Kidney capillary endothelial cell (primary cell): Measurements from ENCODE around the gene FETUB.

Experiments used
- DNase-seq: peaks from one replicate; pipeline ENCODE4 v3.0.0-alpha.2; 2018; ENCODE audit warnings: low spot score

Gene FETUB

DNA sequence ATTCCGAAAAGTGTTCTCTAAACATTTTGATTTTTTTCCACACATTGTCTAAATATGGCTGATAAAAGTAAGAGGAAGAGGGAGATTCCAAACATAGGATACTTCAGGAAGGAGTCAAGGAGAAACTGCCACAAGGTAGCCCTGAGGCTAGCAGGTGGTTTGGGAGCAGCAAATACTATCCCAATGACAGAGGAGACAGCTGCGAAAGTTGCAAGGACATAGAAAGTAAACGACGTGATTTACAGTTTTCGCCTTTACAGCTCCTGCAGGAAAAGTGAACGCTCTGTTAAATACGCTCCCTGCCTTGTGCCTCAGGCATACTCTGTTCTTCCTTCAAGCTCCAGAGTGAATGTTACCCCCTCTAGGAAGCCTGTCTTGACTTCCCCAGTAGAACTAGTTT, 3.7 kb upstream of the FETUB start:
- no peak for DNase-seq

DNA sequence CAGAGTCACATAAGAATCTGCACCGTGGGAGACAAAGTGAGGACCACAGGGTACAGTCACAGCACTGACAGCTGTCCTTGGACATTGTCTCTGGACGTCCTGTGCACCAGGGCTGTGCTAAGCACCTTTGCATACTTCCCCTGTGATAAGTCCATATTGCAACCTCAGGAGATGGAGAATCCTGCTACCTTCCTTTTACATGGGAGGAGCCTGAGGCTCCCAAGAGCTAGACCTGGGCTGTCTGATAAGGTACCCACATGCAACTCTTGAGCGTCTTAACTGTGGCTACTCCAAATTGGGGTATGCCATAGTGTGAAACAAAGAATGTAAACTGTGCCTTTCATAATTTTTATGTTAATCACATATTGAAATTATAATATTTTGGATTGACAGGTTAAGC, 2.5 kb upstream of the FETUB start:
- no peak for DNase-seq

DNA sequence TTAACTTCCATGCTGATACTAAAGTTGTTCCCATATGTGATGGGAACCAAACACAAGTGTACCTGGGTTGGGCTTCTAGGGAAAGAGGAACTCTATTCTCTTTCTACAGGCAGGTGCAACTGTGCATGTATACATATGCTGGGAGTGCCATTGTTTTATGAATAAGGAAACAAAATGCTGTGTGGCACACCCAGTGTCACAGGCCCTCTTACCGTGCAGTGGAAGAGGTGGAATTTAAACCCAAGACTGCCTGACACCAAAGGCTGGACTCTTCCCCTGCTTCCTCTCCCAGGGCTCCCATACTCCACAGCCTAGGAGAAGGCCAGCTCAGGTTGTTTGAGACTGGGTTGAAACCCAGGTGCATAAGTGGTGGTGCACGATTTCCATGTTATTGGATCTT, 1.9 kb upstream of the FETUB start:
- DNase-seq = no peak

DNA sequence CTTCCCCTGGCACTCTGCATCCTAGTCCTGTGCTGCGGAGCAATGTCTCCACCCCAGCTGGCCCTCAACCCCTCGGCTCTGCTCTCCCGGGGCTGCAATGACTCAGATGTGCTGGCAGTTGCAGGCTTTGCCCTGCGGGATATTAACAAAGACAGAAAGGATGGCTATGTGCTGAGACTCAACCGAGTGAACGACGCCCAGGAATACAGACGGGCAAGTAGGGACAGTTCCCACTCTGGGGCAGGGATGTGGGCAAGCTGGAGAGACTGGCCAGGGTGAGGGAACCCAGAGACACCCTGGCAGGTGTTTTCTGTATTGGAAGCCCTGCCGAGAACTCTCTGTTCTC, 247 bp downstream of the FETUB start:
- no peak for DNase-seq

DNA sequence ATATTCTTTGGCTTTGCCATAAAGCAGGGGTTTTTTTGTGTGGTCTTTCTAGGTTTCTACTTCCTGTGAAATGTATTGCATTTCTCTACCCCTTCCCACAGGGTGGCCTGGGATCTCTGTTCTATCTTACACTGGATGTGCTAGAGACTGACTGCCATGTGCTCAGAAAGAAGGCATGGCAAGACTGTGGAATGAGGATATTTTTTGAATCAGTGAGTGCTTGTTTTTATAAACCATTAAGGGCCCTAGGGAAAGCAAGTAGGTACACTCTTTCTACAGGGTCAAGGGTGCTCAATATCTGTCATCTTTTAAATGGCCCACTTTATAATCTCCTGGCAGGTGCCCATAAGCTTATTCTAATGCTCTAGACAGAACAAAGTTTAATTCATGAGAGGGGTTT, 730 bp downstream of the FETUB start:
- no peak for DNase-seq

DNA sequence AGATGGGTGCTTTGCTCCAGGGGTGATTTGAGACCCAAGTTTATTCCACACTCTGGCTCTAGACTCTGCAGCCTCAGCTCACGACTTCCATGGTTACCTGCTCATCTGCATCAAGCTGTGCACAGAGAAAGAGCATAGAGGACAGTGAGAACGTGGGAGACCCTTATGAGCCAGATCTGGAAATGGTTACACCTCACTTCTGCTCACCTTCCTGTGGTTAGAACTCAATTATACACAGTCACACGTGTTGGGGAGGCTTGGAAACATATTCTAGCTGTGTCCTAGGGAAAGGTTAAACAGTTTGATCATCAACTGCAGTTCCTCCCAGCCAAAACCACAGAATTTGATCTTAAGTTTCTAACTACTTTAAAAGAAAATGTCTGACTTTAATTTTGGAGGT, 1.8 kb downstream of the FETUB start:
- no peak for DNase-seq

DNA sequence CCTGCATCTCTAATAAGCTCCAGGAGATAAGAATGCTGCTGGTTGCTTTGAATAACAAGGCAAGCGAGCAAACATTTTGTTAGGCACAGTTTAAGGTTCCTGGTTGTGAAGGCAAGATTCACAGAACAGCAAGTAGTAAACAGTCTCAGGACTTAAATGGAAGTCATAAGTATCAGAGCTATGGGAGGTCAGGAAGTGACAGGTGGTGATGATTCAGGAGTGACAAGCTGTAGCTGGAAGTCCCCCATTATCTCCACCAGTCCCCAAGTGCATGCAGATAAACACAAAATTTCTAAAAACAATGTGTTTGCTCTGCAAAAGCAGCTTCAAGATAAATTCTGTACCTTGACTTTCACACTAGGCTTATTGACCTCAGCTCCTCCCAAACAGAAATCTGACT, 3.3 kb downstream of the FETUB start:
- DNase-seq = no peak

DNA sequence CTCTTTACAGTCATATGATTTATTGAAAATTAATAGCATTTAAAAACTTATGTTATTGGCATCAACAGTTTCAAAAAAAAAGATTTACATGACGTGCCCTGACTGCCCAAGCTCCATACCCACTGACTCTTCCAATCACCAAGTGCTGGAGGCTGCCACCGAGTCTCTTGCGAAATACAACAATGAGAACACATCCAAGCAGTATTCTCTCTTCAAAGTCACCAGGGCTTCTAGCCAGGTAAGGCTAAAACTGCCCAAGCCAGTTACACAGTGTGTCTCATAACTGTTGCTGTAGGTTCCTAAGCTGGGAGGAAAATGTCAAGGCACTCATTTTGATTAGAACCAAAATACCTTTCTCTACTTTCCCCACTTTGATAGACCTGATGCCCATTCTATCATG, 4.5 kb downstream of the FETUB start:
- DNase-seq = no peak

DNA sequence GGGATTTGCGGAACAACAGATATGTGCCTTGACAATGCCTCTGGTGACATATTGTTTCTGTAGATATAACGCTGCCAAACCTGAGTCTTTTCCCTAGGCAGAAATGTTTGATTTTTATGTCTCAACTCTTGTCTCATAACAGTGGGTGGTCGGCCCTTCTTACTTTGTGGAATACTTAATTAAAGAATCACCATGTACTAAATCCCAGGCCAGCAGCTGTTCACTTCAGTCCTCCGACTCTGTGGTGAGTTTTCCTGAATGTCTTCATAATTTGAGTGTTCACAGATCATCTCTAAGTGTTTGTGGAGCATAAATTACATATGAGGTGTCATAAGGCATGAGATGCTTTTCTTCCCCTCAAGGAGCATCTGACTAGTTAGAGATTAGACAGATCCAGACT, 5.9 kb downstream of the FETUB start:
- DNase-seq = no peak

DNA sequence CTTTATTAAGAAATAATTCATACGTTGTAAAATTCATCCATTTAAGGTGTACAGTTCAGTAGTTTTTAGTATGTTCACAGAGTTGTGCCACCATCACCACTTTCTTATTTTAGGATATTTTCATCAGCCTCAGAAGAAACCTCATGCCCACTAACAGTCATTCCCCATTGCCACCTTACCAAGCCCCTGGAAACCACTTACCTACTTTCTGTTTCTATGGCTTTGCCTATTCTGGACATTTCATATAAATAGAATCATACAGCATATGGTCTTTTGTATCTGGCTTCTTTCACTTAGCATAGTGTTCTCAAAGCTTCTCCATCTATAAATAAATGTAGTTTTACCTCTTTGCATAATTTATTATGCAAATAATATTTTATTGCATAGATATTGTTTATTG, 6.6 kb downstream of the FETUB start:
- no peak for DNase-seq

DNA sequence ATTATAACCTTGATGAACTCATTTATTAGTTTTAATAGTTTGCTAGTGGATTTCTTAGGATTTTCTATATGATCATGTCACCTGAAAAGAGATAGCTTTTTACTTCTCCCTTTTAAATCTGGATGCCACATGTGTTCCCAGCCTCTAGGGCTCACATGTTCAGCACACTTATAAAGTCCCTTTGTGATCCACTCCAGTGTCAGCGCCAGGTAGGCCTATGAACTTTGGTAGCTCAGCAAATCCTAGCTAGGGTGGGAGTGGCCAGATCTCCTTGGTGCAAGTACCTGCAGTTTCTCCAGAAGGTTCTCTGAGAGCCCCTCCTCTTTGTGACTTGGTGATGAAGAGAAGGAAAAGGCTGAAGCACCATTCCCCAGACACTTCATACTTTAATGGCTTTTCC, 8.7 kb downstream of the FETUB start:
- DNase-seq = no peak

DNA sequence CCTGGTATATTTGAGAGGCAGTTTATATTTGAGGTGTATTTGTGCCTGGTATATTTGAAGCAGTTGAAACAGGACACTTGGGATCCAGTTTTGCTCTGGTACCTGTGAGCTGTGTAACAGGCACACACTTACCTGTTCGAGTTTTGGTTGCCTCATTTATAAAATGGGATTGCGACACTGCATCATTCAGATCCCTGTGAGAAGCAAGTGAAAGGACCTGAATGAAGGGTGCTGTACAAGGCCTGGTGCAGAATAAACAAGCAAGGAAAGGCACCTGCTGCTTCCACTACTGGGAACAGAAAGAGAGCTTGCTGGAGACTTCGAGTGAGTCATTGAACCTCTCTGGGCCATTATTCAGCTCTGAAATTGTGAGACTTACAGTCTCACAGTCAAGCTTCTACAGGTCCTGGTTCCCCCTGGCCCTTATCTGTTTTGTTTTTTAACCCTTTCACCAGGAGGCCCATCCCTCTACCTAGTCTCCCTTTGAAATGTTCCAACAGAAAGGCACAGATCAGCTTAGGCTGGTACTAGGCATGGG, 11.5 kb downstream of the FETUB start:
- no peak for DNase-seq

DNA sequence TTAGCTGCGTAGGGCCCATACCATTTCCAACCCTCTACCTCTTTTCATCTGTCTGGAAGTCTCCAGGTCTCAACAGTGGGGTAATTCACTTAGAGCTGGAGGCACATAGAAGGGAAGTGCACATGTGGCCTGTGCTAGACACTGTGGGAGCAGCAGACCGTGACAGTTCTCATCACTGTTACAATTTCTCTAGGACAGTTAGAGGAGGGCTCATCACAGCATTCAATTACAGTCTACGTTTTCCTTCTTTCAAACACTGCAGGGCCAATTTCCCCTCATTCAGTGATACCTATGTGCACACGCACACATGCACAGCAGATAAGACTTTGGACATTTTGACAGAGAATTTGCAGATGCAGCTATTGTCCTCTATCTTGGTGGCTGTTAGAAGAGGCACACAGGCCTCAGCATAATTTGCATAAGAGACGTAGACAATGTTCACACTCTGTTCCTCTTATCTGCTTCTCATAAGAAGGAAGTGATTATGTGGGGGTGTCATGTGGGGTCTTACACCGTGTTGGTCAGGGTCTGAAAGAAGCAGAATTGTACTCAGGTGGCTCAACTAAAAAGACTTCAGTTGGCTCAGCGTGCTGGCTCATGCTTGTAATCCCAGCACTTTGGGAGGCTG, 13.0 kb downstream of the FETUB start:
- DNase-seq = no peak

DNA sequence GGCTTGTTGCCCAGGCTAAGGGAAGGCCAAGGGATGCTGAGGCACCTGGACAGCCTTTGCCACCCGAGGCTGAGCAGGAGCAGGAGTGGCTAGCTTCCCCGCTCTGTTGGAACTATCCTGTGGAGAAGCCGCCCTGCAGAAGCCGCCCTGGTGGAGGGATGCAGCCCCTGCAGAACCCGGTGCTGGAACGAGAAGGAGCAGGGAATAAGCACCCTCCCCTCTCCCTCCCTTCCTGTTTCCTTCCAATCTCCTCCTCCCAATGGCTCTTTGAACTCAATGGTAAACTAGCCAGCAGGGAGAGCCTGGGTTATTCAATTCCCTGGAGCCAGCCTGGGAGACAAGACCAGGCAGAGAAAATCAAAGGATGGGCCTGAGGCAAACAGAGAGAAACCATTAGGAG, 13.8 kb downstream of the FETUB start:
- DNase-seq = no peak

DNA sequence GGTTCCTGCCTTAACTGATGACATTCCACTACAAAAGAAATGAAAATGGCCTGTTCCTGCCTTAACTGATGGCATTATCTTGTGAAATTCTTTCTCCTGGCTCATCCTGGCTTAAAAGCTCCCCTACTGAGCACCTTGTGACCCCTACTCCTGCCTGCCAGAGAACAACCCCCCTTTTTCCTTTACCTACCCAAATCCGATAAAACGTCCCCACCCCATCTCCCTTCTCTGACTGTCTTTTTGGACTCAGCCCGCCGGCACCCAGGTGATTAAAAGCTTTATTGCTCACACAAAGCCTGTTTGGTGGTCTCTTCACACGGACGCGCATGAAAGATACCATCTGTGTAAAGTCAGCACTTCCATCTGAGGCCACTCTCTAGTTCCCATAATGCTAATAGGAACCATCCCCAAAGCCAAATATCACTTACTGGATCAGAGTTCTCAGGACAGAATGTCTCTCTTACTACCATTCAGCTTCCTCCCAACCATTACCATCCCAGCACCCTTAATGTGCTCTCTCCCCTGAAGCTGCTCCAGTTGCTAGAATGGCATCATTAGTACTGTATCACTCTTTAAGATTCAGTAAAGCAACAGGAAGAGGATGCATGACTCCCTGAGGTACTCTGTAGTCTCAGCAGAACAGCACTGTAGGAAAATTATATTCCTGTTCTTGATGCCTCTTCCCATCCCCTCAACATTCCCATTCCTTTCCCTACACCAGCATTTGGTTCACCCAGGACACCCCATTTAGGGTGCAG, 23.3 kb downstream of the FETUB start:
- DNase-seq = no peak

DNA sequence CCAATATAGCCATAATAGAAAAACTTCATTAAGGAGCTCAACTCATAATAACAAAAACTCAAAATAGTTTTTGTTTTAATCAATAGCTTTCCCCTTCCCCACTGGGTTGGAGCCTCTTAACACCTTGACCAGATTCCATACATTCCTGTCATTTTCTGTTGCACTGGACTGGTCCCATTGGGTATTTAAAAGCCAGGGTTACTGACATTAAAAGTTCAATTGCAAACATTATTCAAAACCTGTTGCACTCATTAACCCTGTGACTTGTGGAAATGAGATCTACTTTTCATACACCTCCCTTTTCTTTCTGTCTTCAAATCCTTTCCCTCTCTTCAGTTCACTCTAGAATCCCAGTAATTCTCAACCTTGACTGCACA, 23.9 kb downstream of the FETUB start:
- DNase-seq = no peak

DNA sequence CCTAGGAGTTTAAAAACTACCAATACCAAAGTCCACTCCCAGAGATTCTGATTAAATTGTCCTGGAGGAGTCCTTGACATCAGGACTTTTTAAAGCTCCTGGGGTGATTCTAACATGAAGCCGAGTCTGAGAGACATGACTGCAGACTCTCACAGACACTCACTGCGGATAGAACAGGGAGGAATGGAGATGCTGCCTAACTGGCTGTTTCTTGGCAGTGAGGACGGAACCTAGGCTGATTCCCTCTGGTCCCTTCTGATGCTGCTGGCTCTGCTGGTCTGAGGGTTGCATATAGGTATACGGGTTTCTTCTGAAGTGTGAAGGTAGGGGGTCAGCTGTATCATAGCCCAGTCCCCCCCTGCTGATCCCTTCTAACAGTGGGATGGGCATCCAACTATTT, 24.3 kb downstream of the FETUB start:
- no peak for DNase-seq

DNA sequence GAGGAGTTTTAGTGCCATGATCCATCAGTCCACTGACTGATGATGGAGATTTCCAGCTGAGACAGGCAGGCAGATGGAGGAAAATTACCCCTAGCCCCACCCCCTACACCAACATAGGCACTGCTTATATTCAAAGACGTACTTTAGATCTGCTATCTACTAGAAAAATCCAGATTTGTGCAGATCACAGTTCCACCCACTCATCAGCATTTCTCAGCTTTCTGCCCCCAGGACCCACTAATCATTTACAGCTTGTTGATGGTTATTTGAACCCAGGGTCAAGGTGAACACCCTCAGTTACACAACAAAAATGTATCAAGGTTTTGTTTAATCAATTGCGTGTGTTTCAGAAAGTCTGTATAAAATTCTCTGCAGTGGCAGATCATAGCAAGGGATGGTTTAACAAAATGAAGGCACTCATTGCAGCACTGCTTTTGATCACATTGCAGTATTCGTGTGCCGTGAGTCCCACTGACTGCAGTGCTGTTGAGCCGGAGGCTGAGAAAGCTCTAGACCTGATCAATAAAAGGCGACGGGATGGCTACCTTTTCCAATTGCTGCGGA, 25.5 kb downstream of the FETUB start, which contains the start of gene HRG:
HRG (plus strand) TSS at position 390 of the 564 bp plus-strand sequence; CDS start at position 408, 18 bp downstream.
- no peak for DNase-seq

DNA sequence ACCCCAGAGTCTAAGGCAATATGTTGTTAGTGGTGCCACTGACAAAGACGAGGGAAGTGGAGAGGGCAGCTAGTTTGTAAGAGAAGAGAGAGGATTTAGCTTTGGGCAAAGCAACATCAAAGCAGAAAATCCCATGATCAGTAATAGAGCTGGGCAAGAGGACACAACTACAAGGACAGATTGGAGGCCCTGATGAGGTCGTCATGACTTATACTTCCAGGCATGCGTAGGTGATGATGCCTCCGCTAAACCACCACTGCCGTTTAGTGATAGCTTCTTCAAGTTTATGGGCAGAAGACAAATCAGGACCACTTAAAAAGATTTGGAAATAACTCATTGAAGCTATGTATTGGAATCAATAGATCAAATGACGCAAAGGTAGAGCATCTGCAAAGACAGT, 28.2 kb downstream of the FETUB start:
- DNase-seq = no peak

DNA sequence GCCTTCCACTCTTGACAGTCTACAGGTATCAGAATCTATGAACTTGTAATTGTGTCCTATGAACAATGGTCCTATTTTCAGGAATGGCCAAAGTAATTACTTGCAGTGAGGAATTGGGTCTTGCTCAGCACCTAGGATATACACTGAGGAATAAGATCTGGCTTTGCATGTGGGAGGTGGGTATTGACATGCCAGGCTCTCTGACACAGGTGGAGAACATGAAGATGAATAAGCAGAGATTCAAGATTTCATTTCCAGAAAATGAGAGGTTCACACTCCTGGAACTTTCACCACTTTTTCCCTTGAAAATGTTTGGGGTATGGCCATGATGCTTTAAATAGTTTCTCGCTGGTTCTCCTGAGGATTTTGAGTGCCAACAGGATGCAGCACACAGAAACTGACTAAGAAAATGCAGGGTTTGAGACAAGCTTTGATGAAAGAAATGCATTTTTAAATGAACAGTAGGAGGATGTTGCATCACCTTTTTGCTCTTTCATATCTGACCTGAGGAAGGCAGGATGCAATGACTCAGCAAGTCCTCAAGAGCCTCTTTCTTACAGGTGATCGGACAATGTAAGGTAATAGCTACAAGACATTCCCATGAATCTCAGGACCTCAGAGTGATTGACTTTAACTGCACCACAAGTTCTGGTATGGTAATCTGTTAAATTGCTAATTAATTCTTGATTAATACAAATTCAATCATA, 29.3 kb downstream of the FETUB start:
- no peak for DNase-seq

DNA sequence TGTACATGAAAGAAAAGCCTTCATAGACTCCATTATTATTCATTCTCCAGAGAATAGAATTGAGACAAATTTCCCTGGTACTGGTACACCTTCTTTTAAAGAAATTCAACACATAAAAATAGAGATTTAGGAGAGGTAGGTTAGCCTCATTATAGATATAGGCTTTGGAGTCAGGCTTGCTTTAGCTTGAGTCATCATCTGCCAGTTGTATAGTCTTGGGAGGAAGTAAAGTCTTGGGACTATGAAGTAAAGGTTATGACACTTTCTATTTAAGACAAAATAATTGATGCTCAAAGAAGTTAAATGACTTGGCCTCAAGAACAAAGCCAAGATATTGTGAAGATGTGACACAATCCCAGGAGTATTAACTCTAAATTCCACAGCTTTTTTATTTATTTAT, 30.0 kb downstream of the FETUB start:
- no peak for DNase-seq

DNA sequence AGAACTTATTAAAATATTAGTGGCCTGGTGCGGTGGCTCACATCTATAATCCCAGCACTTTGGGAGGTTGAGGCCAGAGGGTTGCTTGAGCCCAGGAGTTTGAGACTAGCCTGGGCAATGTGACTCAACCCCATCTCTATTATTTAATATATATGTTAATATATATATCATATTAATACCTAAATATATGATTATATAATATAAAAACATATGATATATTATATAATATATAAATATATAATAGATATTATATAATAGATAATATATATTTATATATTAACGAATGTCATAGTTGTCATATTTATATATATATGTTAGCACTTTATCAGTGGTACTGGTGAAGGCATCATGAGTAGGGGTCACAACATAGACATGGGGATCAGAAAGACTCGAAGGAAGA, 30.9 kb downstream of the FETUB start:
- DNase-seq = no peak

DNA sequence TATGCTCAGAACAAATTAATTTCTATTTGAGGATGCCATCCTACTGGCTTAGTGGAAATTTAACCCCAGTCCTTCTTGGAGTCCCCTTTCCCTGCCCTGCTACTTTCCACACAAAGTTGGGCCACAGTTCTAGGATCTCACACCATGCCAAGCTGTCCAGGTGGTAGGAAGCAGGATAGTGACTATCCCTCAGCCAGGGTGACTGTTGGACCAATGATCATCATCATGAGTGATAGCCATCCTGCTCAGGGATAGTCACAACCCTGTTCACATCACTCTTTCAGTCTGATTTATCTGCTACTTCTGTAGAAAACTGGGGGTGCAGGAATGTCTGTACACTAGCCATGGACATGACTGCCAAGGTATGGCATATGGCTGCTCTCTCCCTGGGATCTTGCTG, 38.4 kb downstream of the FETUB start:
- no peak for DNase-seq
